ENCODE measurements around the gene ABHD14A.
"Not testable (repeated sequence)": the region's sequence is repeated elsewhere in the genome, so short reads cannot be mapped to it uniquely, and the experiment has no call there.

Gene ABHD14A

GRCh38 chr3:51974277-51974962 lies 444 bp upstream of the ABHD14A start:
- no peak for DNase-seq

- peak; percentile 38 to 68 for DNase-seq
These were observed 1.1 kb downstream of the ABHD14A start for GRCh38 chr3:51975852-51976549.

- no peak for DNase-seq
These were observed 2.7 kb downstream of the ABHD14A start for GRCh38 chr3:51977446-51978142.

- no peak for DNase-seq
These were observed 3.3 kb downstream of the ABHD14A start for GRCh38 chr3:51978143-51978502.

- DNase-seq, result no peak
These were observed 5.4 kb downstream of the ABHD14A start for GRCh38 chr3:51980253-51980652.

- peak; percentile 72 to 83 for DNase-seq
These were observed 7.5 kb downstream of the ABHD14A start for GRCh38 chr3:51982352-51982837.

GRCh38 chr3:51982838-51983577 lies 8.1 kb downstream of the ABHD14A start, which contains the start of gene ACY1:
Gene ACY1 (plus strand): TSS chr3:51983535. CDS start chr3:51984065, 530 bp downstream.
- peak; percentile 26 to 50 for DNase-seq

GRCh38 chr3:51983578-51984268 lies 8.9 kb downstream of the ABHD14A start:
- no peak for DNase-seq

- DNase-seq, result no peak
These were observed 9.4 kb downstream of the ABHD14A start for GRCh38 chr3:51984269-51984647.

GRCh38 chr3:51985063-51985462 lies 10.2 kb downstream of the ABHD14A start:
- no peak for DNase-seq

- DNase-seq, result no peak
These were observed 11.4 kb downstream of the ABHD14A start for GRCh38 chr3:51986010-51986947.

GRCh38 chr3:51987568-51987967 lies 12.7 kb downstream of the ABHD14A start:
- DNase-seq, result no peak

GRCh38 chr3:51988286-51989146 lies 13.7 kb downstream of the ABHD14A start:
- DNase-seq, result no peak

GRCh38 chr3:51990501-51990971 lies 15.7 kb downstream of the ABHD14A start:
- not testable (repeated sequence) for DNase-seq

- no peak for DNase-seq
These were observed 17.3 kb downstream of the ABHD14A start for GRCh38 chr3:51992017-51992682.

GRCh38 chr3:51993657-51994056 lies 18.8 kb downstream of the ABHD14A start:
- not testable (repeated sequence) for DNase-seq

GRCh38 chr3:51994530-51994929 lies 19.7 kb downstream of the ABHD14A start:
- DNase-seq, result no peak

GRCh38 chr3:51995346-51996163 lies 20.7 kb downstream of the ABHD14A start, which contains the start of gene RPL29:
Gene RPL29 (minus strand): TSS chr3:51995895. CDS start chr3:51995461, 434 bp downstream.
- DNase-seq, result peak; percentile 87 to 88

Measured in SHP77 (cell line).